Stomach (tissue), 9 donors: ENCODE data around the gene TNIP3. TPM values are rescaled to one million over a fixed set of nuclear protein-coding genes. Genes with fewer than 3 reads are reported as not detected.

Experiments
- DNase-seq, 2 donors: peaks; one replicate each; pipeline versions ENCODE4 v3.0.0 to v3.0.0-alpha.2; 2013 to 2019
- H3K27ac ChIP-seq, 5 donors: fragments of 200-600 bp in 4 of 5; sonication (generic) in 4 of 5; one replicate each; pipeline ENCODE4 v1.5.1; 2013 to 2019; ENCODE audit warnings: mild to moderate bottlenecking in 1 of 5, moderate library complexity in 1 of 5
- H3K27me3 ChIP-seq, 3 donors: fragments of 200-600 bp; sonication (generic); one replicate each; pipeline ENCODE4 v1.5.1; 2017 to 2019; ENCODE audit warnings: mixed run types in 1 of 3
- H3K36me3 ChIP-seq, 4 donors: fragments of 200-600 bp; sonication (generic); 1 replicate in 3 of 4; 2 replicates in 1 of 4; pipeline ENCODE4 v1.5.1; 2016 to 2019
- H3K4me1 ChIP-seq, 4 donors: fragments of 200-600 bp; sonication (generic); one replicate each; pipeline ENCODE4 v1.5.1; 2016 to 2019
- H3K4me3 ChIP-seq, 4 donors: fragments of 200-600 bp; sonication (generic) in 3 of 4; one replicate each; pipeline ENCODE4 v1.5.1; 2016 to 2019; ENCODE audit warnings: mild to moderate bottlenecking in 1 of 4
- H3K9me3 ChIP-seq, 4 donors: fragments of 200-600 bp; sonication (generic); one replicate each; pipeline ENCODE4 v1.5.1; 2016 to 2019
- EP300 ChIP-seq: sonication (generic); formaldehyde crosslinking; IDR thresholded peaks from one replicate; pipeline ENCODE4 v1.6.1; 2017; ENCODE audit warnings: antibody characterized with exemption
- POLR2A ChIP-seq, 4 donors: fragments of 450-650 bp; IDR thresholded peaks; one replicate each; pipeline ENCODE4 v1.6.1; 2016; ENCODE audit warnings: antibody characterized with exemption in 4 of 4, control low read depth in 2 of 4, mild to moderate bottlenecking in 1 of 4, moderate library complexity in 1 of 4
- POLR2AphosphoS5 ChIP-seq, 3 donors: sonication (generic); formaldehyde crosslinking; IDR thresholded peaks; one replicate each; pipeline ENCODE4 v1.6.1; 2016; ENCODE audit warnings: antibody characterized with exemption in 3 of 3
- WGBS, 5 donors: extraction: QIAGEN DNeasy Blood & Tissue Kit in 3 of 5; methylation state at CpG; one replicate each; pipeline versions ENCODE4 v1.1.5 to v1.1.7; 2013 to 2018; 5-methylcytosine and 5-hydroxymethylcytosine counted together
- intact Hi-C: fragments of 100-400 bp; cut with DNase I; formaldehyde crosslinking; loops from one replicate; pipeline ENCODE4 v1.15.1; 2023; ENCODE audit warnings: low total_unique reads
- polyA plus RNA-seq, 3 donors: library from polyadenylated mRNA; stranded (reverse); fragments of 200-250 nt; gene quantifications; one replicate each; pipeline ENCODE4 v1.2.3, GENCODE V29; 2013
- total RNA-seq, 5 donors: library from RNA; depleted of rRNA; stranded (reverse); fragments of >200 nt; gene quantifications; one replicate each; pipeline versions ENCODE4 v1.1.0 to v1.2.3, GENCODE V29; 2014 to 2016
- TF ChIP-seq, protein P1 (sequence below), 7 experiments: fragments of 450-650 bp in 4 of 7; fragments of 200-600 bp in 3 of 7; sonication (generic) in 3 of 7; IDR thresholded peaks; one replicate each; pipeline ENCODE4 v1.5.1; 2016 to 2019; ENCODE audit warnings: antibody characterized with exemption in 7 of 7, control low read depth in 2 of 7, mild to moderate bottlenecking in 1 of 7
- donor health status: healthy with polysubstance abuse.
- donor health status: Bipolar disorder and iron deficiency.
- donor health status: healthy.

The TNIP3 gene
- total and polyA plus RNA-seq, 8 donors, result 0.12 to 5.1 (median 0.74) TPM; not detected in 2

DNA sequence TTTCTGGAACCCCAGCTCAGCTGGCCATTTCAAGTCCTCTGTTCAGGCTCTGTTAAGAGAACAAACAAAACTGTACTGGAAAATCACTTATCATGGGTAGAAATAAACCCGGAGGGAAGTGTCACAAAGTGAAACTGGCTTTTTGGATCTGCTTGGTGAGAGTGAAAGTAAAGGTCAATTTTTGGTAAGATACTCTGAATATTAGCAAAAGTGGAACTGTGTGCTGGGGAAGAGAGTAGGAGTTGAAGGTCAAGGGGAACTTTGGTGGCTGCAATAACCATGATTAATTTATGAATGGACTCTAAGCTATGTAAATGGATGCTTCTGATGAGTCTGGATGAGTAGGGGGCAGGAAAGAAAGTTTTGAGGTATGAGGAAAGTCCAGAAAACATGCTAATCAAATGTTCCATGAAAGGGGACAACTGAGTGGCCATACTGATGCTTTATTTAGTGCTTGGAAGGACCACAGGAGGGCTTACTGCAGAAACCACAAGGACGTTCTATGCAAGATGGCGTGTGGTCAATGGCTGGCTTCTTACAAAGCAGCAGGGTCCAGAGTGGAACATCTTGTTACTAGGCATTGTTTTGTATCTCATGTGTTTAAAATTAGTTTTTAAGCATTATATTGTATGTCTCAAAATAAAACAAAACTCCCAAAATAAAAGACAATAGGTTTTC is 36.8 kb upstream of the TNIP3 start:
- no peak overlapping the region for H3K4me3 ChIP-seq
- no peaks in the 10 kb centered on the region for H3K9me3 ChIP-seq
- H3K36me3 ChIP-seq, result no peaks in the 10 kb centered on the region
- WGBS, 5 donors, result 65 to 73% (median 67%) methylated on average over 3 of the region's 3 CpGs
- intact Hi-C loops, result no loop called here
- DNase-seq, result no peak
- no peak overlapping the region for H3K27ac ChIP-seq
- no peaks in the 10 kb centered on the region for H3K4me1 ChIP-seq
- no peak for TF ChIP-seq POLR2A (IDR thresholded peaks at IDR 0.05)
- TF ChIP-seq POLR2AphosphoS5 (IDR thresholded peaks at IDR 0.05), result no peak
- TF ChIP-seq, protein P1, sequence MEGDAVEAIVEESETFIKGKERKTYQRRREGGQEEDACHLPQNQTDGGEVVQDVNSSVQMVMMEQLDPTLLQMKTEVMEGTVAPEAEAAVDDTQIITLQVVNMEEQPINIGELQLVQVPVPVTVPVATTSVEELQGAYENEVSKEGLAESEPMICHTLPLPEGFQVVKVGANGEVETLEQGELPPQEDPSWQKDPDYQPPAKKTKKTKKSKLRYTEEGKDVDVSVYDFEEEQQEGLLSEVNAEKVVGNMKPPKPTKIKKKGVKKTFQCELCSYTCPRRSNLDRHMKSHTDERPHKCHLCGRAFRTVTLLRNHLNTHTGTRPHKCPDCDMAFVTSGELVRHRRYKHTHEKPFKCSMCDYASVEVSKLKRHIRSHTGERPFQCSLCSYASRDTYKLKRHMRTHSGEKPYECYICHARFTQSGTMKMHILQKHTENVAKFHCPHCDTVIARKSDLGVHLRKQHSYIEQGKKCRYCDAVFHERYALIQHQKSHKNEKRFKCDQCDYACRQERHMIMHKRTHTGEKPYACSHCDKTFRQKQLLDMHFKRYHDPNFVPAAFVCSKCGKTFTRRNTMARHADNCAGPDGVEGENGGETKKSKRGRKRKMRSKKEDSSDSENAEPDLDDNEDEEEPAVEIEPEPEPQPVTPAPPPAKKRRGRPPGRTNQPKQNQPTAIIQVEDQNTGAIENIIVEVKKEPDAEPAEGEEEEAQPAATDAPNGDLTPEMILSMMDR (IDR thresholded peaks at IDR 0.05), result no peak
- TF ChIP-seq EP300, result no peak
- no peaks in the 10 kb centered on the region for H3K27me3 ChIP-seq

DNA sequence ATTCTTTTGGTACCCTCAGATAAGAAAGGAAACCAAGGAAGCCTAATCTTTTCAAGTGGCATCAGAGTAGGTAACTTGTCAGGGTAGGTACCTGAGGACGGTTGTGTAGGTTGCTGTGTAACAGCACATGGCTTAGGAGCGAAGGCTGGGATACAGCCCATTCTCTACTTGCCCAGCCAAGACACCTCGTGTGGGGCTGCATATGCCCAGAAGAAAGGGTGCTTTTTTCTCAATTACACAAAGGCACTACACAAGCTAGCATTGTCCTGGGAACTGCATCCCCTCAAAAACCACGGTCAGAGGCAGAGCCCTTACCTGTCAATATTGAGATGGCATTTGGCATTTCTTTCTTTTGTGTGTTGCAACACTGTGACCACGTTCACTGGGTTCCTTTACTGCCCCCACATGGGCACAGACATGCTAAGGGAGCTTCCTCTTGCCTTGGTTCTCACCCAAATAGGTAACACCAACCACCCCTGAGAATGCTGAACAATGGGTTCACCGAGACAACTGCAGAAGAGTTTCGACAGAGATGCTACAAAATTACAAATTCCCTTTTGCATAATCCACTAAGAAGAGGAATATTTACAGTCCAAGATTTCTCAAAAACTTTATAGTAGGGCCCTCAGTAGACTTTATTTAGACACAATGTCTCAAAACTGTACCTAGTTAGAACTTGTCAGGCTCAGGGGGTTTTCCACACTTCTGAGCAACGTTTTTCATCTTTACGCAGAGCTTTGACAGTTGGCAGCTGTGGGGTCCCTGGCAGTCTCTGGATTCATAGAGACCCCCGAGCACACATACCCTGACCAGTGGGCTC is 35.8 kb upstream of the TNIP3 start:
- no peak overlapping the region for H3K27ac ChIP-seq
- DNase-seq, result no peak
- H3K27me3 ChIP-seq, result no peaks in the 10 kb centered on the region
- H3K4me3 ChIP-seq, result no peak overlapping the region
- no peaks in the 10 kb centered on the region for H3K36me3 ChIP-seq
- WGBS, 5 donors, result 58 to 67% (median 66%) methylated on average over 10 of the region's 10 CpGs
- intact Hi-C loops, result no loop called here
- TF ChIP-seq, protein P1 (IDR thresholded peaks at IDR 0.05), result no peak
- TF ChIP-seq POLR2A (IDR thresholded peaks at IDR 0.05) (no peak), POLR2AphosphoS5 (IDR thresholded peaks at IDR 0.05) (no peak), EP300 (no peak)
- no peaks in the 10 kb centered on the region for H3K9me3 ChIP-seq
- no peaks in the 10 kb centered on the region for H3K4me1 ChIP-seq

DNA sequence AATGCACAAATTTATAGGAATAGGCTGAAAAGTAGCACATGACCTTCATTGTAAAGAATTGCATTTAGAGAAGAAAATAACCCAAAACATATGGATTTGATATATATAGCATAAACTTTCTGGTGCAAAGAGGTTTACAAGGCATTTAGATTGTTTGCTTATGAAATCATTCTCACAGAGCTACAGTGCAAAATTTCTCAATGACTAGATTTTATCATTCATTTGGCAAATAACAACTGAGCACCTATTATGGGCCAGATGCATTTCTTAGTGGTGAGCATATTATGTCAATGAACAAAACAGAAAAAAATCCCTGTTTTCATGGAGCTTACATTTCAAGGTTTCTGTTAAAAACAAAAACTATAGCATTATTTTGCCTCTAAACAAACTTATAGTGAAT is 34.1 kb upstream of the TNIP3 start:
- H3K36me3 ChIP-seq, result no peaks in the 10 kb centered on the region
- H3K9me3 ChIP-seq, result no peaks in the 10 kb centered on the region
- no peak overlapping the region for H3K27ac ChIP-seq
- H3K4me3 ChIP-seq, result no peak overlapping the region
- intact Hi-C loops, result no loop called here
- DNase-seq, result no peak
- no peaks in the 10 kb centered on the region for H3K27me3 ChIP-seq
- no peak for TF ChIP-seq POLR2AphosphoS5 (IDR thresholded peaks at IDR 0.05)
- no peak for TF ChIP-seq EP300
- TF ChIP-seq, protein P1 (IDR thresholded peaks at IDR 0.05), result no peak
- TF ChIP-seq POLR2A (IDR thresholded peaks at IDR 0.05), result no peak
- H3K4me1 ChIP-seq, result no peaks in the 10 kb centered on the region

DNA sequence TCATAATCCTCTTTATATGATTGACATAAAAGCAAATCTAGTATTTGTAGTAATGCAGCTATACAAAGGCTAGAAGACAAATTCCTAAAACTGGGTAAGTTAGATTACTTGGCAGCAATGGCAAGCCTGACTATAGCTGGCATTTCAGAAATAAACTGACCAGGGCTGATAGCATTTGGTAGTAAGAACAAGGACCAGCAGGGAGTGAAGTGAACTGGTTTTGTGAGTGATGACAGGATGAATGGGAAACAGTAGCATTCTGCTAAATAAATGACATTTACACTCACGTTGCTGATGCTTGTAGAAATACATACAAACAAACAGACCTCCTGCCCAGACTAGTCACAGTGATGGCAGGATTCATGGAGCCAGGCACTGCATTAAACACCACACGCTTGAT is 31.5 kb upstream of the TNIP3 start:
- H3K27me3 ChIP-seq, result peaks cover 0 to 4% (median 0%) of the 10 kb centered on the region in 3 donors
- no peak for DNase-seq
- no peak overlapping the region for H3K4me3 ChIP-seq
- 37 to 58% (median 53%) methylated on average over 2 of the region's 2 CpGs for WGBS, 5 donors
- H3K27ac ChIP-seq, result no peak overlapping the region
- TF ChIP-seq EP300 (no peak), POLR2AphosphoS5 (IDR thresholded peaks at IDR 0.05) (no peak), POLR2A (IDR thresholded peaks at IDR 0.05) (no peak)
- TF ChIP-seq, protein P1 (IDR thresholded peaks at IDR 0.05), result no peak
- intact Hi-C loops, result no loop called here
- no peaks in the 10 kb centered on the region for H3K9me3 ChIP-seq
- no peaks in the 10 kb centered on the region for H3K36me3 ChIP-seq
- H3K4me1 ChIP-seq, result peaks cover 0 to 4% (median 0%) of the 10 kb centered on the region in 4 donors
